ENCODE data around the gene IL1F10.

IL1F10 gene

DNA sequence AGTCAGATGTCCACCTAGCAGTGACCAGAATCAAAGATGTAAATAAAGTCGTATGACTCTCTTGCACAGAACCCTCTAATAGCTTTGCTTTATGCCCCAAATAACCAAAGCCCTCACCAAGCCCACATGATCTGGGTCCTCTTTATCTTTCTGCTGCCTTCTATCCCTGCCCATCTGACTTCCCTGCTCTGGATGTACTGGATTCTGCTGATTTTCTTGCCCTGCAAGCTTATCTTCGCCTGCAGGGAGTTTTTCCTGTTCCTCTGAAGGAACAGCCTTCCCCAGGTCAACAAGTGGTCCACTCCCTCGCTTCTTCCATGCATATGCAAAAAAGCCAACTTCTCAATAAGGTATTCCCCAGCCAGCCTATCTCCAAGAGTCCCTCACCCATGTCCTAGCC is 33.8 kb upstream of the IL1F10 start:
- Histone ChIP-seq H3K9me3 (ENCODE audit: insufficient read depth, low read length) (no peaks in the 10 kb centered on the region), H3K27me3 (ENCODE audit: low read depth, low read length) (peaks cover 33% of the 10 kb centered on the region), H3K4me3 (ENCODE audit: low read length) (no peak overlapping the region), H3K36me3 (replicated peaks; ENCODE audit: low read depth, low read length) (no peaks in the 10 kb centered on the region), H3K79me2 (ENCODE audit: low read length) (no peaks in the 10 kb centered on the region), H3K9ac (ENCODE audit: low read length) (no peak overlapping the region), H2AFZ (ENCODE audit: low read depth, low read length) (no peak overlapping the region), H4K20me1 (ENCODE audit: insufficient read depth, low read length) (no peaks in the 10 kb centered on the region), H3K27ac (ENCODE audit: low read length) (no peak overlapping the region), H3K4me1 (ENCODE audit: low read length) (peaks cover 11% of the 10 kb centered on the region), H3K4me2 (ENCODE audit: low read length) (no peak overlapping the region)
- TF ChIP-seq EZH2phosphoT487 (IDR thresholded peaks at IDR 0.05; ENCODE audit: low read depth), result no peak
- TF ChIP-seq, protein P1, sequence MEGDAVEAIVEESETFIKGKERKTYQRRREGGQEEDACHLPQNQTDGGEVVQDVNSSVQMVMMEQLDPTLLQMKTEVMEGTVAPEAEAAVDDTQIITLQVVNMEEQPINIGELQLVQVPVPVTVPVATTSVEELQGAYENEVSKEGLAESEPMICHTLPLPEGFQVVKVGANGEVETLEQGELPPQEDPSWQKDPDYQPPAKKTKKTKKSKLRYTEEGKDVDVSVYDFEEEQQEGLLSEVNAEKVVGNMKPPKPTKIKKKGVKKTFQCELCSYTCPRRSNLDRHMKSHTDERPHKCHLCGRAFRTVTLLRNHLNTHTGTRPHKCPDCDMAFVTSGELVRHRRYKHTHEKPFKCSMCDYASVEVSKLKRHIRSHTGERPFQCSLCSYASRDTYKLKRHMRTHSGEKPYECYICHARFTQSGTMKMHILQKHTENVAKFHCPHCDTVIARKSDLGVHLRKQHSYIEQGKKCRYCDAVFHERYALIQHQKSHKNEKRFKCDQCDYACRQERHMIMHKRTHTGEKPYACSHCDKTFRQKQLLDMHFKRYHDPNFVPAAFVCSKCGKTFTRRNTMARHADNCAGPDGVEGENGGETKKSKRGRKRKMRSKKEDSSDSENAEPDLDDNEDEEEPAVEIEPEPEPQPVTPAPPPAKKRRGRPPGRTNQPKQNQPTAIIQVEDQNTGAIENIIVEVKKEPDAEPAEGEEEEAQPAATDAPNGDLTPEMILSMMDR (IDR thresholded peaks at IDR 0.05; ENCODE audit: low read depth, low read length), result no peak

DNA sequence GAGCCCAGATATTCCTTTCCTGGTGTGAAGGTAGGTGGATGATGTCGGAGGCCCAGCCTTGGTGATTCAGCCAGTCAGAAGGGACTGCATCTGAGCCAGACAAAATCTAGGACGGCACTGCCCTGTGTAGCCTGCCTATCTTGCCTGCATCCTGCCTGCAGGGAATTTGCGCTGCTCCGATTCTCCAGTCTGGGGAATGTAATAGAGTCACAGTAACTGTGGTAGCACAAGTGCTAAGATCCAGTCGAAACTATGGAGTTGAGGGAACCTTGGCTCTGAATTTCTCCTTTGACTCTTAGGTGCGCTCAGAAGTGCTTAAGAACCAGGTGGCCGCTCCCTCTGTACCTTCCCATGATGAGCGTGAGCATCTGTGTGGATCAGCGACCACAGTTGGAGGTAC is 31.0 kb upstream of the IL1F10 start:
- Histone ChIP-seq H3K4me1 (ENCODE audit: low read length) (peaks cover 11% of the 10 kb centered on the region), H4K20me1 (ENCODE audit: insufficient read depth, low read length) (no peaks in the 10 kb centered on the region), H3K4me3 (ENCODE audit: low read length) (no peak overlapping the region), H3K27ac (ENCODE audit: low read length) (no peak overlapping the region), H3K36me3 (replicated peaks; ENCODE audit: low read depth, low read length) (no peaks in the 10 kb centered on the region), H3K27me3 (ENCODE audit: low read depth, low read length) (peaks cover 7% of the 10 kb centered on the region), H3K9ac (ENCODE audit: low read length) (no peak overlapping the region), H2AFZ (ENCODE audit: low read depth, low read length) (no peak overlapping the region), H3K9me3 (ENCODE audit: insufficient read depth, low read length) (no peaks in the 10 kb centered on the region), H3K4me2 (ENCODE audit: low read length) (no peak overlapping the region), H3K79me2 (ENCODE audit: low read length) (no peaks in the 10 kb centered on the region)
- TF ChIP-seq, protein P1 (IDR thresholded peaks at IDR 0.05; ENCODE audit: low read depth, low read length), result no peak
- TF ChIP-seq EZH2phosphoT487 (IDR thresholded peaks at IDR 0.05; ENCODE audit: low read depth), result no peak

DNA sequence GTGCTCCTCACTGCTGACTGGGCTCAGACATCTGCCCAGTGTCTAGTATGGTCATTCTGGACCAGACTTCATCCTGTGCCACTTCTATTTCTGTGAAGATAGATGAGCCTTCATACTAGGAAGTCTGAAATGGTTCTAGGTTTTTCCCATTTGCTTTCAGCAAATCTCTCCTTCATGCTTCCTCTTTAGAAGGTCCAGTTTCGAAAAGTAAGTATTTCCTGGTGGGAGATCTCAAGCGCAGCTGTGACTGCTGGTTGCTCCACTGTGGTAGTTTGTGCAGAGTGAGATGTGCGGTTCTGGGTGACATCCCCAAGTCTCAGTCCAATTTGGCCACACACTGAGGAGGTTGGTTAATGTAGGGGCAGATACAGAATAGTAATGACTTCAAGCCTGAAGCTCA is 29.5 kb upstream of the IL1F10 start:
- H3K4me1 ChIP-seq (ENCODE audit: low read length), result peaks cover 11% of the 10 kb centered on the region

DNA sequence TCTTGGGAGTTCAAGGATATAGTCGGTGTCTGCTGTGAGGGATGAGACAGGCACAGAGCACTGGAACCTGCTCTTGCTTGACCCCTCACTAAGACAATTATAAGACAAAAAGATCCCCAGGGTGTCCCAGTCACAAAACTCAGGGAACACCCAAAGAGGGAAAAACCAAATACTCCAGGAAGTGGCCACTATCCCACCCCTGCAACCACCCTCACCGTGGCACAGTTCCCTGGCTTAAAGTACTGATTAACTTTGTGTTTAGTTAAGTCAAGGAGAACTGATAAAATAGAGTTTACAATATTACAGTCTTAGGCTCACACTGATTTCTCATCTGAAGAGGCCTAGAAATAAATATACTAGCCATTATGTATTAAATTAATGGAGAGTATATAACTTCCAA is 28.6 kb upstream of the IL1F10 start:
- Histone ChIP-seq H3K36me3 (replicated peaks; ENCODE audit: low read depth, low read length) (no peaks in the 10 kb centered on the region), H3K4me3 (ENCODE audit: low read length) (no peak overlapping the region), H3K4me1 (ENCODE audit: low read length) (peaks cover 11% of the 10 kb centered on the region), H3K27me3 (ENCODE audit: low read depth, low read length) (peaks cover 4% of the 10 kb centered on the region), H4K20me1 (ENCODE audit: insufficient read depth, low read length) (no peaks in the 10 kb centered on the region), H2AFZ (ENCODE audit: low read depth, low read length) (no peak overlapping the region), H3K27ac (ENCODE audit: low read length) (no peak overlapping the region), H3K4me2 (ENCODE audit: low read length) (no peak overlapping the region), H3K9me3 (ENCODE audit: insufficient read depth, low read length) (no peaks in the 10 kb centered on the region), H3K9ac (ENCODE audit: low read length) (no peak overlapping the region), H3K79me2 (ENCODE audit: low read length) (no peaks in the 10 kb centered on the region)
- TF ChIP-seq, protein P1 (IDR thresholded peaks at IDR 0.05; ENCODE audit: low read depth, low read length), result no peak
- no peak for TF ChIP-seq EZH2phosphoT487 (IDR thresholded peaks at IDR 0.05; ENCODE audit: low read depth)

More for the DNA sequence above, 29.5 kb upstream of the IL1F10 start:
- Histone ChIP-seq H3K27ac (ENCODE audit: low read length) (no peak overlapping the region), H3K36me3 (replicated peaks; ENCODE audit: low read depth, low read length) (no peaks in the 10 kb centered on the region), H3K9ac (ENCODE audit: low read length) (no peak overlapping the region), H3K9me3 (ENCODE audit: insufficient read depth, low read length) (no peaks in the 10 kb centered on the region), H4K20me1 (ENCODE audit: insufficient read depth, low read length) (no peaks in the 10 kb centered on the region), H3K4me2 (ENCODE audit: low read length) (no peak overlapping the region), H2AFZ (ENCODE audit: low read depth, low read length) (no peak overlapping the region), H3K79me2 (ENCODE audit: low read length) (no peaks in the 10 kb centered on the region), H3K27me3 (ENCODE audit: low read depth, low read length) (peaks cover 8% of the 10 kb centered on the region), H3K4me3 (ENCODE audit: low read length) (no peak overlapping the region)
- TF ChIP-seq, protein P1 (IDR thresholded peaks at IDR 0.05; ENCODE audit: low read depth, low read length), result no peak
- no peak for TF ChIP-seq EZH2phosphoT487 (IDR thresholded peaks at IDR 0.05; ENCODE audit: low read depth)

Data from OCI-LY3 (cell line).